ENCODE measurements around the gene TSBP1.
"Not testable (repeated sequence)": the region's sequence is repeated elsewhere in the genome, so short reads cannot be mapped to it uniquely, and the experiment has no call there.

TSBP1 gene

DNA sequence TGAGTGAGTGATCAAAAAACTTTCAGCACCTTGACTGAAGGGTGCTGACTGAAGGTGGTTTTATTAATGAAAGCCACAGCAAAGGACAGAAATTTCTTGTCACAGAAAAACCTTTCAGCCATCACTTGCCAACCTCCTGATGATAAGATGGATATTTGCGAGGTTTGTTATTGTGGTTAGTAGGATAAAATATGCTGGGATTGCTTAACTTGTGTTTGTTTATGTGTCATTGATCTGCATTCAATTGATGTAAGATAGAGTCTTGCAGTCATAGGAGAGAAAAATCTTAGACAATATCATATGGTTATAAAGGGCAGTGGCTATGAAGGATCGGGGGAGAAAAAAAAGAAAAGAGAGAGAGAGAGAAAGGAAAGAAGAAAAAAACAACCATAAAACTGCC is 1.2 kb downstream of the TSBP1 start:
- Histone ChIP-seq H3K4me3 (ENCODE audit: low read depth, low read length) (no peak overlapping the region), H3K27me3 (replicated peaks) (no peaks in the 10 kb centered on the region), H3K36me3 (replicated peaks) (no peaks in the 10 kb centered on the region), H3K27ac (peak overlapping the region; percentile 31)
- TF ChIP-seq CTCF (IDR thresholded peaks at IDR 0.05; ENCODE audit: low read depth, low read length, missing control alignments) = no peak
- DNase-seq = no peak
- in situ Hi-C loops (cut with HindIII; ENCODE audit: low pct_ligation_motif_present, low sequenced_read_pairs) = no loop called here

DNA sequence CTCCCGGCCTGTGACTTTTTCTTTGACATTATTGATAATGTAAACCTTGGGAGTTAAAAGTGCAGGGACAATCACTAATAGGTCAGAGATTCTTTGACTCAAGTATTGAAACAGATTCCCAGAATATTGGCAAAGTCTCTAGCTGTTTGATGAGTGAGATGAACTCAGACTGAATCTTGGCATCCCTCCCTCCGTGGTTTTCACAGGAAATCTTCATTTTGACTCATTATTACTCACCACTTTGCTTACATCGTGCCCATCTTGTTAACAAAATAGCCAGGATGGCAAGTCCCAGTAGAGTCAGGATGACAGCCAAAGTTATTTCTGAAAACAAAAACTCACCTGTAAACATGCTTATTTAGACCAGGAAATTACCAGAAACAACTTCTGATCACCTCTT is 2.0 kb downstream of the TSBP1 start:
- DNase-seq = peak; percentile 83
- Histone ChIP-seq H3K27me3 (replicated peaks) (no peaks in the 10 kb centered on the region), H3K36me3 (replicated peaks) (no peaks in the 10 kb centered on the region), H3K4me3 (ENCODE audit: low read depth, low read length) (no peak overlapping the region), H3K27ac (peak overlapping the region; percentile 14)
- in situ Hi-C loops (cut with HindIII; ENCODE audit: low pct_ligation_motif_present, low sequenced_read_pairs) = no loop called here
- TF ChIP-seq CTCF (IDR thresholded peaks at IDR 0.05; ENCODE audit: low read depth, low read length, missing control alignments) = no peak

DNA sequence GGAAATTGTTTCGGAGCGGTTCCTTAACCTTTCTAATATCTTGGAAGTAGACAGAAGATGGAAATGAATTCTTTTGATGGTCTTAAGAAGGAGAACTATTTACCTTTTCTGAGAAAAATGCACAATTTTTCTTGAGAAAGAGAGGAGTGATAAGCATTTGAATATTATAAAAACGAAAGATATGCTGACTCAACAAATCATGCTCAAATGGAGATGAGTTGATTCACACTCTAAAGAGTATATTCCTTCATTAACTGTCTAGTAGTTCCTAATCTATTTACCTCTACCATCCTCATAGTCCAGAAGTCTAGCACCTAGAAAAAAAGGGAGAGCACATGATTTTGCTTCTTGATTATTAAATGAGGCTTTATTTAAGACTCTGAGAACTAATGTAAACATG is 4.1 kb downstream of the TSBP1 start:
- no peak overlapping the region for H3K4me3 ChIP-seq (ENCODE audit: low read depth, low read length)
- in situ Hi-C loops (cut with HindIII; ENCODE audit: low pct_ligation_motif_present, low sequenced_read_pairs) = no loop called here
- TF ChIP-seq CTCF (IDR thresholded peaks at IDR 0.05; ENCODE audit: low read depth, low read length, missing control alignments) = no peak
- H3K27me3 ChIP-seq (replicated peaks) = no peaks in the 10 kb centered on the region
- H3K27ac ChIP-seq = no peak overlapping the region
- no peak for DNase-seq
- H3K36me3 ChIP-seq (replicated peaks) = no peaks in the 10 kb centered on the region

DNA sequence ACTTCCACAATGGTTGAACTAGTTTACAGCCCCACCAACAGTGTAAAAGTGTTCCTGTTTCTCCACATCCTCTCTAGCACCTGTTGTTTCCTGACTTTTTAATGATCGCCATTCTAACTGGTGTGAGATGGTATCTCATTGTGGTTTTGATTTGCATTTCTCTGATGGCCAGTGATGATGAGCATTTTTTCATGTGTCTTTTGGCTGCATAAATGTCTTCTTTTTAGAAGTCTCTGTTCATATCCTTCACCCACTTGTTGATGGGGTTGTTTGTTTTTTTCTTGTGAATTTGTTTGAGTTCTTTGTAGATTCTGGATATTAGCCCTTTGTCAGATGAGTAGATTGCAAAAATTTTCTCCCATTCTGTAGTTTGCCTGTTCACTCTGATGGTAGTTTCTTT is 12.5 kb downstream of the TSBP1 start:
- DNase-seq; H3K27ac ChIP-seq; H3K4me3 ChIP-seq (ENCODE audit: low read depth, low read length); H3K27me3 ChIP-seq (replicated peaks); in situ Hi-C loops (cut with HindIII; ENCODE audit: low pct_ligation_motif_present, low sequenced_read_pairs); H3K36me3 ChIP-seq (replicated peaks): not testable (repeated sequence)

DNA sequence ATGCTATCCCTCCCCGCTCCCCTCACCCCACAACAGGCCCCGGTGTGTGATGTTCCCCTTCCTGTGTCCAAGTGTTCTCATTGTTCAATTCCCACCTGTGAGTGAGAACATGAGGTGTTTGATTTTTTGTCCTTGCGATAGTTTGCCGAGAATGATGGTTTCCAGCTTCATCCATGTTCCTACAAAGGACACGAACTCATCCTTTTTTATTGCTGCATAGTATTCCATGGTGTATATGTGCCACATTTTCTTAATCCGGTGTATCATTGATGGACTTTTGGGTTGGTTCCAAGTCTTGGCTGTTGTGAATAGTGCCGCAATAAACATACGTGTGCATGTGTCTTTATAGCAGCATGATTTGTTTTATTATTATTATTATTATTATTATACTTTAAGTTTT is 13.2 kb downstream of the TSBP1 start:
- H3K27me3 ChIP-seq (replicated peaks); DNase-seq; H3K36me3 ChIP-seq (replicated peaks); H3K27ac ChIP-seq; H3K4me3 ChIP-seq (ENCODE audit: low read depth, low read length); in situ Hi-C loops (cut with HindIII; ENCODE audit: low pct_ligation_motif_present, low sequenced_read_pairs): not testable (repeated sequence)

GRCh38 chr6:32355018-32355417 is 16.7 kb downstream of the TSBP1 start:
- Histone ChIP-seq H3K4me3 (ENCODE audit: low read depth, low read length) (no peak overlapping the region), H3K27me3 (replicated peaks) (no peaks in the 10 kb centered on the region), H3K27ac (no peak overlapping the region), H3K36me3 (replicated peaks) (no peaks in the 10 kb centered on the region)
- in situ Hi-C loops (cut with HindIII; ENCODE audit: low pct_ligation_motif_present, low sequenced_read_pairs) = no loop called here
- DNase-seq = no peak
- no peak for TF ChIP-seq CTCF (IDR thresholded peaks at IDR 0.05; ENCODE audit: low read depth, low read length, missing control alignments)

DNA sequence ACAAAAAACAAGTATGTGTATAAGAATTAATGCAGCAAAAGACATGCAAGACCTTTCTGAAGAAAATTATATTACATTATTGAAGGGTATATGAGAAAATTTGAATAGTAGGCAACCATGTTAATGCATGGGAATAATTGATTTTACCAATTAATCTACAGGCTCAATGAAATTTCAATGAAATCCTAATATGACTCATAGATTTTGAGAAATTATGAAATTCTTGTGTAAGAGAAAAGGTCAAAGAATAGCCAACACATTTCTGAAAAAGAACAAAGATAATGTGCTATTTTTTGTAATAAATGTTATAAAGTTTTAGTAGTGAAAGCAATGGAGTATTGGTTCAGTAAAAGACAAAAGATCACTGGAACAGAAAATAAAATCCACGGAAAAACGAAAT is 18.4 kb downstream of the TSBP1 start:
- Histone ChIP-seq H3K36me3 (replicated peaks) (no peaks in the 10 kb centered on the region), H3K27me3 (replicated peaks) (no peaks in the 10 kb centered on the region), H3K4me3 (ENCODE audit: low read depth, low read length) (no peak overlapping the region), H3K27ac (no peak overlapping the region)
- in situ Hi-C loops (cut with HindIII; ENCODE audit: low pct_ligation_motif_present, low sequenced_read_pairs) = no loop called here
- no peak for DNase-seq
- no peak for TF ChIP-seq CTCF (IDR thresholded peaks at IDR 0.05; ENCODE audit: low read depth, low read length, missing control alignments)

Data from brain microvascular endothelial cell (primary cell).